HG03135 (cell line): Measurements from ENCODE around the gene SFT2D3.

Source experiments
- ATAC-seq: cut with Tn5 transposase; IDR thresholded peaks from one replicate; pipeline ENCODE4 v1.9.1; 2021; ENCODE audit warnings: mild to moderate bottlenecking, moderate library complexity; ENCODE audit not compliant: unreplicated experiment

Gene SFT2D3, protein sequence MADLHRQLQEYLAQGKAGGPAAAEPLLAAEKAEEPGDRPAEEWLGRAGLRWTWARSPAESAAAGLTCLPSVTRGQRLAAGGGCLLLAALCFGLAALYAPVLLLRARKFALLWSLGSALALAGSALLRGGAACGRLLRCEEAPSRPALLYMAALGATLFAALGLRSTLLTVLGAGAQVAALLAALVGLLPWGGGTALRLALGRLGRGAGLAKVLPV

GRCh38 chr2:127701193-127701650 lies at the start of gene SFT2D3:
TSS of gene SFT2D3 (plus strand) at chr2:127701497. CDS start at chr2:127701529, 32 bp downstream.
- ATAC-seq, result peak; percentile 65

DNA sequence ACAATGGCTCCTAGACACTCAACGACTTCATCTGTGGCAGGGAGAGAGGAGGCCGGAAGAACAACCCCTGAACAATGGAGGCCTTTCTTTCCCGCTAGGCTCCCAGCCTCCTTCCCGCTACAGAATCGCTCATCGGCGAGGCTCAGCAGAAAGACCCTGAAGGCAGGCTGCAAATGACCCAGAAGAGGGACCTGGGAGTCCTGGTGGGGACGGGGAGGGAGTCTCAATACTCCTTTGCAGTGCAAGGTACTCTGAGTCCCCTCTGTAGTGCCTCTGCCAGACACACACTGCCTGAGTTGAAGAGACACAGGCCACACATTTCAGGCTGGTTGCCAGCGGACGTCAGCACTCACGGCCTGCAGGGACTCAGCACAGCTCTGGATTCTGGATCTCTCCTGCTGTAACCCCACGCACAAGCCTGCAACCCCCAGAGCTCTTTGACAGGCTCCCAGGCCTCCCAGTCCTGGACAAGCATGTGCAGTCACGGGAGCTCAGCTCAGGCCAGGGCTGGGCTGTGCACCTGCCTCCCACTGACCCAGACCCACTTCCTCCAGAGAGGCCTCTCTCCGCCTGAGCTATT lies 49.2 kb upstream of the SFT2D3 start:
- no peak for ATAC-seq

DNA sequence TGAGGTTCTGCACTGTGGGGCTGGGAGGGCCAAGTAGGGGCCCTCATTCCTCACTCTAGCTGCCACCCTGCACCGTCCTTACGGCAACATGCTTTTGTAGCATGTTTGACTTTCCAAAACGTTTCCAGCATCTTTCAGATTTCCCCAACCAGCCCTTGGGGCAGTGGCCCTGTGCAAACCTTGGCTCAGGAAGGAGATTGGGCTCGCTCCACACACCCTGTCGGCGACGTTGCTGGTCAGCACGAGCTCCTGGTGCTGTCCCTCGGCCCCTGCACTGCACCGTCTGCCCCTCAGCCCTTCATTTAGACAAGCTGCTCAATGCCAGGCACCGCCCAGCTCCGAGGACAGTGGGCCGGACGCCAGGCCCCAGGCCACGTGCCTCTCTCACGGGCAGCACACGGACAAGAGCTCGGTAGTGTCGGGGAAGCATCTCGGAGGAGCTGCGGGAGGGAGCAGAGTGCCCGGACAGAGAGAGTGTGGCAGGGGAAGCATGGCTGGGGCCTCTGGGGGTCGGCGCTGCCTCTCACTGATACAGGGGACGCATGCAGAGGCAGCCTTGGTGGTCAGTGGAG lies 48.4 kb upstream of the SFT2D3 start:
- no peak for ATAC-seq

- no peak for ATAC-seq
These were observed 47.7 kb upstream of the SFT2D3 start for GRCh38 chr2:127653421-127654083.

GRCh38 chr2:127654084-127654837 lies 47.0 kb upstream of the SFT2D3 start:
- ATAC-seq, result no peak

DNA sequence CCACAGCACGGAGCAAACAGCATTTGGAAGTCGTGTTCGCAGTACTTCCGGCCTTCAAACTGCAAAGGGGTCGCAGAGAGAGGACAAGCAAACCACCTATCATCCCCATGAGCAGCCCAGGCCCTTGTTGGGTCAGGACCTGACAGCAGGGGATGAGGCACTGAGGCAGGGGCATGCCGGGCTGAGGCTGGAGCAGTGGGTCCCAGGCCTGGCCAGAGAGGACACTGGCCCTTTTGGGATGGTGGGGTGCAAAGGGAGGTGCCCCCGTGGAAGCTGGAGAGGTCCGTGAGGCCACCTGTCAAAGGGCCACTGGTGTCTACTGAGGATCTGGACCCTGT lies 46.5 kb upstream of the SFT2D3 start:
- no peak for ATAC-seq

DNA sequence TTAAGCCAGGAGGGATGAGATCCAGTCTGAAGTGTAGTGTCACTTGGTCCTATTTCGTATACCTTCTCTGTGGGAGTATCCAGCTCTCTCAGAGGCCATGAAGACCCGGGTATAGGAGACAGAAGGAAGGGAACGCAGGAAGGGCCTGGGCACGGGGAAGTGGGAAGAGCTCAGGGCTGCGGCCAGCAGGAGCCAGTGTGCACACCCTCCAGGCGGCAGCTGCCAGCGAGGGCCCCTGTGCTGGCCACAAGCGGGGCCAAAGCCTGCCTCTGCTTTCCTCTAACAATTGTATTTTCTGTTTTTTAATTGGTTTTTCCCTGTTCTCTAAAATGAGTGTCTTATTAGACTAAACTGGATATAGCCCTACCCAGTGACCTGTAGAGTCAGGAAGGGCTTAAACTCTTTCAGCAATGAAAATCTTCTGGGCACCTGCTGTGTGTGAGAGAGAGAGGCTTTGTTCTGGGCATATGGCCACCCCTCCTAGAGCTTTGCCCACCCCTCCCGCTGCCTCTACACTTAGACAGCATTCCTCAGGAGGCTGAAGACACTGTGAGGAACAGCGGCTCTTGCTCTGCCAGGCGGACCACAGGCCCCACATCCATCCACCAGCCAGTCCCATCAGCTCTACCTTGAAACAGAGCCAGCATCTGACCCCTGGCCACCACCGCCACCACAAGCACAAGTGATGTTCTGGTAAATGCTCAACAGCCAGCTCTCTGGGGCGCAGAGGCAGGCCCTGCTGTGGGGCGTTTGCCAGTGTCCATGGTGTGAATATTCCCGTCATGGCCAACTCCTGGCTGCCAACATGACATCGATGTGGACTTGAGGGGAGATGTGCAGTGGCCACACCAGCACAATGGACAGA lies 45.9 kb upstream of the SFT2D3 start:
- no peak for ATAC-seq

GRCh38 chr2:127656569-127657231 lies 44.6 kb upstream of the SFT2D3 start:
- ATAC-seq, result no peak

GRCh38 chr2:127657232-127657595 lies 44.1 kb upstream of the SFT2D3 start:
- ATAC-seq, result no peak

- no peak for ATAC-seq
These were observed 43.2 kb upstream of the SFT2D3 start for GRCh38 chr2:127658146-127658545.

DNA sequence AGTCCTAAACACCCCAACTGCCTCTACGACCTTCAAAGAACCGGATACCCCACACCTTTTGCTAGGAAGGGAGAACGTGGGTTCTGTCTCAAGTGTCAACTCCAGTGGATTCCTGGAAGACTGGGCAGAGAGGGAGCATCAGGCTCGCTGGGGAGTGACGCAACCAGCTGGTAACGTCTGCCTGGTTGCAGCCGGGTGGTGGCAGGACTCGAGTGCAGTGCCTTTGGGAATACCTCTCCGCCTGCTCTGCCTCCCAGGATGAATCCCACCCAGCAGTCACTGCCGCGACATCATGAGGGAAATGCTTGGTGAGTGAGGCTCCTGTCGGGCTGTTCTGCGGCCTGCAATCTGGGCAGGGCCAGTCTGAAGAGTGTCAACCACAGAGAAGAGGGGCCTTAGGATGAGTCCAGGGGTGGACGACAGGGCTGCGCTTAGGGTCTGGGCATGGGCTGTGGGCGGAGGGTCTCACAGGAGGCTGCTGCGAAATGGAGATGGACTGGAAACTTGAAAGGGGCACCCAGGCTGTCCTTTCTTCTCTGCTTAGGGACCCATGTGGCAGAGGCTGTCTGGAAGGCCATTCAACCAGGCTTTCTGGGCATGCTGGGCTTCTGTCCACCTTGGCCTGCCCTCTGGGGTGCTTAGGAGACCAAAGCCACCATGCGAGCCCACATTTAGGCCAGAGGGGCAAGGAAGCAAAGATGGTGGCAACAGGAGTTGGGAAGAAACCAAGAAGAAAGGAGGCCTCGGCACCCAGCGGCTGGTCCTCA lies 42.5 kb upstream of the SFT2D3 start:
- no peak for ATAC-seq

- no peak for ATAC-seq
These were observed 41.6 kb upstream of the SFT2D3 start for GRCh38 chr2:127659408-127660290.

- no peak for ATAC-seq
These were observed 41.1 kb upstream of the SFT2D3 start for GRCh38 chr2:127660291-127660578.

DNA sequence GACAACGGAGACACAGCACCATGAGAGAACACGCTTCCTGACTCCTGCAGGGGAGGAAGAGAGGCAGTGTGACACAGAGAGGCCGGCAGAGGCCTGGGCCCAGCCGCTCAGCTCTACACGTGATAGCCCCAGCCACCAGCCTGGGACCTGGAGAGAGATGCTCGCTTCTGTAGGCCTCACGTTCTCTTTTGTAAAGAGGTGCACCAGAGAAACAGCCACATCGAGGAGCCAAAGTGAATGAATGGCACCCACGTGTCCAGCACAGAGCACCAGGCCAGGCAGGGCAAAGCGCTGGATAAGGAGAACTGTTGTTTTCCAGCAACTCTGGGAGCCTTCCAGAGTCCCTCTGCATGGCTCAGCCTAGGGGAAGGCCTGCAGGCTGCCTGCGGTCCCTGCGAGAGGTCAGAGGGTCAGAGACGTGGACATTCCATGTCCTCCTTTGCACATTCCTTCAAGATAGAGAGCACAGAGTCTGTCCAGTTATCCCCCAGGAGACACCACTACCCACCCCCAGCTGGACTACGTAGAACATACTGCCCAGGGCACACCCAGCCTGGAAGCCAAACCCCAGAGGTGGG lies 40.1 kb upstream of the SFT2D3 start:
- ATAC-seq, result no peak

DNA sequence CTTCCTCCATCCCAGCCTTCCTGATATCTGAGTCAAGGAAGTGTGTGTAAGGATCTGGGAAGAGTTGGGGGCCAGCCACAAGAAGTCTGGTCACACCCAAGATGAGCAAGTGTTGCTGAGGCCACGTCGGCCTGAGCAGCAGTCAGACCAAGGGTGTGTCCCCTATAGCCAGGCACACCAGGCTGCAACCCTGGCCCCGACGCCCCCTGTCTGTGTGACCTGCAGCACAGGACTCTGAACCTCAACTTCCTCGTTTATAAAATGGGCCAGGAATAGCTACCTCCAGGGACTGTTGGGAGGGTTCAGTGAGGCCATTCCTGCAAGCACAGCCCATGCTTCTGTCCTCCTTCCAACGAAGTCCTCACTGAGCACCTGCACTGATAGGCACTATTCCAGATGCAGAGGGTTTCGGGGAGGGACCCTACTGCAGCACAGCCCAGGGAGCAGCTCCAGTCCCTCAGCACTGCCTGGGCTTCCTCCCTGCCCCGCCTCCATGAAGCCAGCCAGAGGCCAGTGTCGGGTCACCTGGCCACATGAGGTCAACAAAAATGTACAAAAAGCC lies 39.3 kb upstream of the SFT2D3 start:
- no peak for ATAC-seq

GRCh38 chr2:127662937-127663565 lies 38.2 kb upstream of the SFT2D3 start:
- no peak for ATAC-seq

DNA sequence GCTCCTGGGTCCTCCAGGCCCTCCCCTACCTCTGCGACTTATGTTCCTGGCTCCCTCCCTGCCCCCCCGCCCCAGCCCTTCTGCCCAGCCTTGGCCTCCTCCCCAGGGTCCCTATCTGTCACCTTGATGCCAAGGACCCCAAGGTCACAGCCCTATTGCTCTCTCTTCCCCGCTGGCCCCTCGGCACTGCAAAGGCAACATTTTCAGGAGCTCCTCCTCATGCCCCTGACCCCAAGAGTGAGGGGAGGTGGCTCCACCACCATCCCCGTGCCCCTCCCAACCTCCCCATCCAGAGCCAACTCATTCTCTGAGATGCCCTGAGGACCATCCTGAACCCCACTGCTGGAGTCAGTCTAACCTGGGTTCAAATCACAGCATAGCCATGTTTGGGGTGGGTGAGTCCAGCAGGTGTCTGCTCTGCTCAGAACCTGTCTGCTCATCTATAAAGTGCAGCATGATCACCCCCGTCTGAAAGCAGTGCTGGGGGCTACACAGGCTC lies 37.7 kb upstream of the SFT2D3 start:
- no peak for ATAC-seq
